HUES64 (cell line): ENCODE results near the gene DONSON.

Source experiments
- H3K27ac ChIP-seq: 2 replicates; pipeline ENCODE4 v1.7.0; 2013; ENCODE audit warnings: low read depth, low read length, inconsistent platforms
- H3K27me3 ChIP-seq: 2 replicates; pipeline ENCODE4 v1.6.1; 2013; ENCODE audit warnings: mild to moderate bottlenecking, low read length; ENCODE audit not compliant: insufficient read depth
- H3K36me3 ChIP-seq: 2 replicates; pipeline ENCODE4 v1.6.1; 2013; ENCODE audit warnings: mild to moderate bottlenecking, low read length; ENCODE audit not compliant: insufficient read depth
- H3K4me1 ChIP-seq: 2 replicates; pipeline ENCODE4 v1.6.1; 2013; ENCODE audit warnings: mild to moderate bottlenecking, low read length, moderate library complexity; ENCODE audit not compliant: insufficient read depth
- H3K4me3 ChIP-seq: 2 replicates; pipeline ENCODE4 v1.5.1; 2013; ENCODE audit warnings: mild to moderate bottlenecking, low read length, moderate library complexity
- H3K9ac ChIP-seq: 2 replicates; pipeline ENCODE4 v1.6.1; 2013; ENCODE audit warnings: mild to moderate bottlenecking, low read depth, low read length
- H3K9me3 ChIP-seq: 2 replicates; pipeline ENCODE4 v1.6.1; 2013; ENCODE audit warnings: low read depth, low read length; ENCODE audit not compliant: insufficient read depth
- WGBS: fragments of 150-250, 120-280 bp; methylation state at CpG from one replicate; pipeline ENCODE4 v1.1.7; 2013; ENCODE audit warnings: missing lambda C conversion rate; 5-methylcytosine and 5-hydroxymethylcytosine counted together

Gene DONSON

DNA sequence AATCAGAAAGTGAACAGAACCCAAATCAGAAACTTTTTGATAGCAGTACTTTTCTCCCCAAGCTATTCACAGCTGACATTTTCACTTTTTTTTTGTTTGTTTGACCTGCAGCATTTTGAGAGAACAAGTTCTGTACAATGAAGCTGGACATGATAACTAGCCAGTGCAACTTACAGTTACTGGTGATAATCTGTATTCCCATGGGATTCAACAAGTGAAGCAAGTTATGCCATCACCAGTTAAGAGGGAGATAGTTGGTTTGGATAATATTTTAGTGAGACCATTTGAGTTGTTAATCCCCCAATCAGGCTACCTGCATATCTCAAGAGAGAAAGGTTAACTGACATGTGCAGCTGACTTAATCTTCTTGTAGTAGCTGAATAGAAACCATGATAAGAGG, 27.5 kb downstream of the DONSON start:
- H3K27ac ChIP-seq, result no peak overlapping the region
- no peak overlapping the region for H3K4me3 ChIP-seq
- no peaks in the 10 kb centered on the region for H3K9me3 ChIP-seq
- no peaks in the 10 kb centered on the region for H3K4me1 ChIP-seq
- H3K36me3 ChIP-seq, result peaks cover 95% of the 10 kb centered on the region
- H3K9ac ChIP-seq, result no peak overlapping the region
- no peaks in the 10 kb centered on the region for H3K27me3 ChIP-seq

DNA sequence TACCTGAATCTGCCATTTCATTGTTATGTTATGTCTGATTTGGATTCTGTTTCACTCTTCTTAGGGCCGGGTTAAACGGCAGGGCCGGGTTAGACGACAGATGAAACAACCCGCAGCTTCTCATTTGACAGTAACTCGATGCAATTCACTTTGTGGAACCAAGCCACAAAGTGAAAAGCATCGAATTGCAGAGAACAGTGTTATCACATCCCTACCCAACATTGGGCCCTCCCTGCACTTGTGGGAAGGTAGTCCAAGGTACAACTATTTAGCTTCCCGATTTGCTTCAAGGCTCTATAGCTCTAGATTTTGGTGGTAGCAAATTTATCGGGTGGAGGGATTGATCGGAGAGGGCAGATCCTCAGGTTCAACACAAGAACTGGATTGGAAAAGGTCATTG, 28.7 kb downstream of the DONSON start:
- H3K27me3 ChIP-seq, result no peaks in the 10 kb centered on the region
- H3K9ac ChIP-seq, result no peak overlapping the region
- 96% methylated on average over 10 of the region's 10 CpGs for WGBS
- H3K4me1 ChIP-seq, result no peaks in the 10 kb centered on the region
- H3K36me3 ChIP-seq, result peaks cover 94% of the 10 kb centered on the region
- H3K27ac ChIP-seq, result no peak overlapping the region
- H3K4me3 ChIP-seq, result no peak overlapping the region
- no peaks in the 10 kb centered on the region for H3K9me3 ChIP-seq

DNA sequence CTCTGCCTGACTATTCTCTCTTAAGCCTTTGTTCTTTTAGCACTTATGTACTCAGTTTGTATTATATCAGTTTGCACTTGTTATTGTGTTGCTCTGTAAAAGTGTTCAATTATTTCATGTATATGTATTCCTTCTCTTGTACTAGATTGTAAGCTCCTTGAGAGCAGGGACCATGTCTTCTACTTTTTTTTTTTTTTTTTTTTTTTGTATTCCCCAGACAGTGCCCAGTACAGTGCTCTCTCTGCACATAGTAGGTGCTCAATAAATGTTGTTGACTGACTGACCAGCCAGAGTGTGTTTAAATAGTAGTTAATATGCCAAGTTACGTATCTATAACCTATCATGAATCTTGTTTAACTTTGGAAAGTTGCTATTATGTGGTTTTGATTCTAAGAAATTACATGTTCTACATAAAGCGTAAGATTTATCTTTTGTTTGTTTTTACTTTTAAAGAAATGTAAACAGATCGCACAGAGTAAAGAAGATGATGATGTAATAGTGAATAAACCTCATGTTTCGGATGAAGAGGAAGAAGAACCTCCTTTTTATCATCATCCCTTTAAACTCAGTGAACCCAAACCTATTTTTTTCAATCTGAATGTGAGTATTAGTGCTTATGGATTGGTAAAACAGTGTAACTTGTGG, 29.6 kb downstream of the DONSON start:
- no peaks in the 10 kb centered on the region for H3K27me3 ChIP-seq
- no peak overlapping the region for H3K27ac ChIP-seq
- H3K36me3 ChIP-seq, result peaks cover 97% of the 10 kb centered on the region
- H3K4me3 ChIP-seq, result no peak overlapping the region
- H3K9me3 ChIP-seq, result no peaks in the 10 kb centered on the region
- 100% methylated on average over 3 of the region's 4 CpGs for WGBS
- no peaks in the 10 kb centered on the region for H3K4me1 ChIP-seq
- H3K9ac ChIP-seq, result no peak overlapping the region

DNA sequence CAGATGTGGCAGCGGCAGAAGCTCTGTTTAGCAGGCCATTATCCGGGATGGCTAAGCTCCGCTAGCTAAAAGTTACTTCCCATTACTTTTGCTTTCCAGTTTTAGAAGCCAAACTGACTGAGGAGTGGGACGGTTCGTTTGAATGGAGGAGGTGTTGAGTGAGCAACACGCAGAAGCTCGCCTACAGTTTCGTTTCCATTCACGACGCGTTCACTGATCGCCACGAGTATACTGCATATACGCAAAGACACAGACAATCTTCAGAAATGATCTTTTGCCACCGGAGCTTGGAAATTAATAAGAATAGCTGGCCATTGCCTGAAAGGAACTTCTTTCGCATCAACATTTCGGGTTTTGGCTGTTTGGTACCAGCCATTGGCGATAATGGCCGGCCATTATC, 31.0 kb downstream of the DONSON start:
- H3K36me3 ChIP-seq, result peaks cover 97% of the 10 kb centered on the region

DNA sequence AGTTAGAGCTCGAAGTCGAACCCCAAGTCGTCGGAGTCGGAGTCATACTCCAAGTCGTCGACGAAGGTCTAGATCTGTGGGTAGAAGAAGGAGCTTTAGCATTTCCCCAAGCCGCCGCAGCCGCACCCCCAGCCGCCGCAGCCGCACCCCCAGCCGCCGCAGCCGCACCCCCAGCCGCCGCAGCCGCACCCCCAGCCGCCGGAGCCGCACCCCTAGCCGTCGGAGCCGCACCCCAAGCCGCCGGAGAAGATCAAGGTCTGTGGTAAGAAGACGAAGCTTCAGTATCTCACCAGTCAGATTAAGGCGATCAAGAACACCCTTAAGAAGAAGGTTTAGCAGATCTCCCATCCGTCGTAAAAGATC, 33.5 kb downstream of the DONSON start:
- H3K9me3 ChIP-seq, result no peaks in the 10 kb centered on the region
- no peak overlapping the region for H3K4me3 ChIP-seq
- no peaks in the 10 kb centered on the region for H3K4me1 ChIP-seq
- peaks cover 97% of the 10 kb centered on the region for H3K36me3 ChIP-seq
- H3K27ac ChIP-seq, result no peak overlapping the region
- no peak overlapping the region for H3K9ac ChIP-seq
- H3K27me3 ChIP-seq, result no peaks in the 10 kb centered on the region
- WGBS, result 97% methylated on average over 32 of the region's 32 CpGs

More for the DNA sequence above, 31.0 kb downstream of the DONSON start:
- Histone ChIP-seq H3K4me3 (no peak overlapping the region), H3K9me3 (no peaks in the 10 kb centered on the region), H3K4me1 (no peaks in the 10 kb centered on the region), H3K9ac (no peak overlapping the region), H3K27me3 (no peaks in the 10 kb centered on the region), H3K27ac (no peak overlapping the region)
- WGBS, result 96% methylated on average over 19 of the region's 19 CpGs

DNA sequence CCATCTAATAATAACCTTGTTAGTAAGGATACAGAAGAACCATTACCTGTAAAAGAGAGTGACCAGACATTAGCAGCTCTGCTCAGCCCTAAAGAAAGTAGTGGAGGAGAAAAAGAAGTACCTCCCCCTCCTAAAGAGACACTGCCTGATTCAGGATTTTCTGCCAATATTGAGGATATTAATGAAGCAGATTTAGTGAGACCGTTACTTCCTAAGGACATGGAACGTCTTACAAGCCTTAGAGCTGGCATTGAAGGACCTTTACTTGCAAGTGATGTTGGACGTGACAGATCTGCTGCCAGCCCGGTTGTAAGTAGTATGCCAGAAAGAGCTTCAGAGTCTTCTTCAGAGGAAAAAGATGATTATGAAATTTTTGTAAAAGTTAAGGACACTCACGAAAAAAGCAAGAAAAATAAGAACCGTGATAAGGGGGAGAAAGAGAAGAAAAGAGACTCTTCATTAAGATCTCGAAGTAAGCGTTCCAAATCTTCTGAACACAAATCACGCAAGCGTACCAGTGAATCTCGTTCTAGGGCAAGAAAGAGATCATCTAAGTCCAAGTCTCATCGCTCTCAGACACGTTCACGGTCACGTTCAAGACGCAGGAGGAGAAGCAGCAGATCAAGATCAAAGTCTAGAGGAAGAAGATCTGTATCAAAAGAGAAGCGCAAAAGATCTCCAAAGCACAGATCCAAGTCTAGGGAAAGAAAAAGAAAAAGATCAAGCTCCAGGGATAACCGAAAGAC, 34.1 kb downstream of the DONSON start:
- Histone ChIP-seq H3K4me1 (no peaks in the 10 kb centered on the region), H3K27ac (no peak overlapping the region), H3K9ac (no peak overlapping the region), H3K9me3 (no peaks in the 10 kb centered on the region), H3K36me3 (peaks cover 97% of the 10 kb centered on the region), H3K27me3 (no peaks in the 10 kb centered on the region), H3K4me3 (no peak overlapping the region)
- 97% methylated on average over 18 of the region's 18 CpGs for WGBS

DNA sequence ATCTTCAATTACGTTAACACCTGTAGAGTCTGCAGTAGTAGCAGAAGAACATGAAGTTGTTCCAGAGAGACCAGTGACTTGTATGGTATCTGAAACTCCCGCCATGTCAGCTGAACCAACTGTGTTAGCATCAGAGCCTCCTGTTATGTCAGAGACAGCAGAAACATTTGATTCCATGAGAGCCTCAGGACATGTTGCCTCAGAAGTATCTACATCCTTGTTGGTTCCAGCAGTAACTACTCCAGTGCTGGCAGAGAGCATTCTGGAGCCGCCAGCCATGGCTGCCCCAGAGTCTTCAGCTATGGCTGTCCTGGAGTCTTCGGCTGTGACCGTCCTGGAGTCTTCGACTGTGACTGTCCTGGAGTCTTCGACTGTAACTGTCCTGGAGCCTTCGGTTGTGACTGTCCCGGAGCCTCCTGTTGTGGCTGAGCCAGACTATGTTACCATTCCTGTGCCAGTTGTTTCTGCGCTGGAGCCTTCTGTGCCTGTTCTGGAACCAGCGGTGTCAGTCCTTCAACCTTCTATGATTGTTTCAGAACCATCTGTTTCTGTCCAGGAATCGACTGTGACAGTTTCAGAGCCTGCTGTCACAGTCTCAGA, 35.4 kb downstream of the DONSON start:
- no peaks in the 10 kb centered on the region for H3K9me3 ChIP-seq
- H3K4me3 ChIP-seq, result no peak overlapping the region
- H3K36me3 ChIP-seq, result peaks cover 97% of the 10 kb centered on the region
- H3K27me3 ChIP-seq, result no peaks in the 10 kb centered on the region
- H3K27ac ChIP-seq, result no peak overlapping the region
- no peaks in the 10 kb centered on the region for H3K4me1 ChIP-seq
- H3K9ac ChIP-seq, result no peak overlapping the region
- 96% methylated on average over 12 of the region's 12 CpGs for WGBS

DNA sequence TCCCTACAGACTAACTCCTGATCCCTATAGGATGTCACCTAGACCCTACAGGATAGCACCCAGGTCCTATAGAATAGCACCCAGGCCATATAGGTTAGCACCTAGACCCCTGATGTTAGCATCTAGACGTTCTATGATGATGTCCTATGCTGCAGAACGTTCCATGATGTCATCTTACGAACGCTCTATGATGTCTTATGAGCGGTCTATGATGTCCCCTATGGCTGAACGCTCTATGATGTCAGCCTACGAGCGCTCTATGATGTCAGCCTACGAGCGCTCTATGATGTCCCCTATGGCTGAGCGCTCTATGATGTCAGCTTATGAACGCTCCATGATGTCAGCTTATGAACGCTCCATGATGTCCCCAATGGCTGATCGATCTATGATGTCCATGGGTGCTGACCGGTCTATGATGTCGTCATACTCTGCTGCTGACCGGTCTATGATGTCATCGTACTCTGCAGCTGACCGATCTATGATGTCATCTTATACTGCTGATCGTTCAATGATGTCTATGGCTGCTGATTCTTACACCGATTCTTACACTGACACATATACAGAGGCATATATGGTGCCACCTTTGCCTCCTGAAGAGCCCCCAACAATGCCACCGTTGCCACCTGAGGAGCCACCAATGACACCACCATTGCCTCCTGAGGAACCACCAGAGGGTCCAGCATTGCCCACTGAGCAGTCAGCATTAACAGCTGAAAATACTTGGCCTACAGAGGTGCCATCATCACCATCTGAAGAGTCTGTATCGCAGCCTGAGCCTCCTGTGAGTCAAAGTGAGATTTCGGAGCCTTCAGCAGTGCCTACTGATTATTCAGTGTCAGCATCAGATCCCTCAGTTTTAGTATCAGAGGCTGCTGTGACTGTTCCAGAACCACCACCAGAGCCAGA, 36.1 kb downstream of the DONSON start:
- H3K4me3 ChIP-seq, result no peak overlapping the region
- no peaks in the 10 kb centered on the region for H3K4me1 ChIP-seq
- no peaks in the 10 kb centered on the region for H3K9me3 ChIP-seq
- no peak overlapping the region for H3K27ac ChIP-seq
- no peak overlapping the region for H3K9ac ChIP-seq
- no peaks in the 10 kb centered on the region for H3K27me3 ChIP-seq
- WGBS, result 97% methylated on average over 24 of the region's 24 CpGs
- H3K36me3 ChIP-seq, result peaks cover 95% of the 10 kb centered on the region

DNA sequence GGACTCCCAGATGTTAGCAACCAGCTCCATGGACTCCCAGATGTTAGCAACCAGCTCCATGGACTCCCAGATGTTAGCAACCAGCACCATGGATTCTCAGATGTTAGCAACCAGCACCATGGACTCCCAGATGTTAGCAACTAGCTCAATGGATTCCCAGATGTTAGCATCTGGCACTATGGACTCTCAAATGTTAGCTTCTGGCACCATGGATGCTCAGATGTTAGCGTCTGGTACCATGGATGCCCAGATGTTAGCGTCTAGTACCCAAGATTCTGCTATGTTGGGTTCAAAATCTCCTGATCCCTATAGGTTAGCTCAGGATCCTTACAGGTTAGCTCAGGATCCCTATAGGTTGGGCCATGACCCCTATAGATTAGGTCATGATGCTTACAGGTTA, 36.8 kb downstream of the DONSON start:
- H3K4me3 ChIP-seq, result no peak overlapping the region
- 95% methylated on average over 2 of the region's 2 CpGs for WGBS
- no peaks in the 10 kb centered on the region for H3K27me3 ChIP-seq
- no peak overlapping the region for H3K27ac ChIP-seq
- peaks cover 95% of the 10 kb centered on the region for H3K36me3 ChIP-seq
- H3K9me3 ChIP-seq, result no peaks in the 10 kb centered on the region
- no peaks in the 10 kb centered on the region for H3K4me1 ChIP-seq
- no peak overlapping the region for H3K9ac ChIP-seq

DNA sequence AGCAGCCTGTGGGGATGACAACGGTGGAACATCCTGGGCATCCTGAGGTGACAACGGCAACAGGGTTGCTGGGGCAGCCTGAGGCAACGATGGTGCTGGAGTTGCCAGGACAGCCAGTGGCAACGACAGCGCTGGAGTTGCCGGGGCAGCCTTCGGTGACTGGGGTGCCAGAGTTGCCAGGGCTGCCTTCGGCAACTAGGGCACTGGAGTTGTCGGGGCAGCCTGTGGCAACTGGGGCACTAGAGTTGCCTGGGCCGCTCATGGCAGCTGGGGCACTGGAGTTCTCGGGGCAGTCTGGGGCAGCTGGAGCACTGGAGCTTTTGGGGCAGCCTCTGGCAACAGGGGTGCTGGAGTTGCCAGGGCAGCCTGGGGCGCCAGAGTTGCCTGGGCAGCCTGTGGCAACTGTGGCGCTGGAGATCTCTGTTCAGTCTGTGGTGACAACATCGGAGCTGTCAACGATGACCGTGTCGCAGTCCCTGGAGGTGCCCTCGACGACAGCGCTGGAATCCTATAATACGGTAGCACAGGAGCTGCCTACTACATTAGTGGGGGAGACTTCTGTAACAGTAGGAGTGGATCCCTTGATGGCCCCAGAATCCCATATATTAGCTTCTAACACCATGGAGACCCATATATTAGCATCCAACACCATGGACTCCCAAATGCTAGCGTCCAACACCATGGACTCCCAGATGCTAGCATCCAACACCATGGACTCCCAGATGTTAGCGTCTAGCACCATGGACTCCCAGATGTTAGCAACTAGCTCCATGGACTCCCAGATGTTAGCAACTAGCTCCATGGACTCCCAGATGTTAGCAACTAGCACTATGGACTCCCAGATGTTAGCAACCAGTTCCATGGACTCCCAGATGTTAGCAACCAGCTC, 37.5 kb downstream of the DONSON start:
- no peak overlapping the region for H3K9ac ChIP-seq
- no peak overlapping the region for H3K4me3 ChIP-seq
- H3K4me1 ChIP-seq, result no peaks in the 10 kb centered on the region
- H3K36me3 ChIP-seq, result peaks cover 97% of the 10 kb centered on the region
- WGBS, result 97% methylated on average over 23 of the region's 23 CpGs
- H3K27me3 ChIP-seq, result no peaks in the 10 kb centered on the region
- H3K9me3 ChIP-seq, result no peaks in the 10 kb centered on the region
- no peak overlapping the region for H3K27ac ChIP-seq
